KMS-11 (cell line): ENCODE results near the gene EID2B.
A peak's percentile ranks its signal among the peaks of the same experiment; 100 is the strongest.

Source experiments
- H2AFZ ChIP-seq: fragments of 200-600 bp; sonication (generic); 2 replicates; pipeline ENCODE4 v1.6.1; 2016; ENCODE audit warnings: antibody characterized with exemption, mixed run types, low read depth
- H3K27ac ChIP-seq: fragments of 200-600 bp; sonication (generic); 2 replicates; pipeline ENCODE4 v1.6.1; 2016; ENCODE audit warnings: mild to moderate bottlenecking, mixed run types
- H3K27me3 ChIP-seq: fragments of 200-600 bp; sonication (generic); 2 replicates; pipeline ENCODE4 v1.6.1; 2017; ENCODE audit warnings: mild to moderate bottlenecking, low read depth, mixed run types, moderate library complexity; ENCODE audit not compliant: insufficient read depth
- H3K36me3 ChIP-seq: fragments of 200-600 bp; sonication (generic); 2 replicates; pipeline ENCODE4 v1.6.1; 2017; ENCODE audit warnings: mild to moderate bottlenecking, mixed run types; ENCODE audit not compliant: insufficient read depth
- H3K4me1 ChIP-seq: fragments of 200-600 bp; sonication (generic); 2 replicates; pipeline ENCODE4 v1.6.1; 2016; ENCODE audit warnings: mild to moderate bottlenecking, low read depth, mixed run types; ENCODE audit not compliant: poor library complexity, severe bottlenecking
- H3K4me2 ChIP-seq: fragments of 200-600 bp; sonication (generic); 2 replicates; pipeline ENCODE4 v1.7.0; 2016; ENCODE audit warnings: mild to moderate bottlenecking, mixed run types
- H3K4me3 ChIP-seq: fragments of 200-600 bp; sonication (generic); IDR thresholded peaks from 2 replicates; pipeline ENCODE4 v1.6.1; 2017; ENCODE audit warnings: low read depth, low read length, mixed read lengths; ENCODE audit not compliant: insufficient read depth
- H3K79me2 ChIP-seq: fragments of 200-600 bp; sonication (generic); 2 replicates; pipeline ENCODE4 v1.6.1; 2016; ENCODE audit warnings: low read depth, mixed run types; ENCODE audit not compliant: insufficient read depth
- H3K9ac ChIP-seq: fragments of 200-600 bp; sonication (generic); 2 replicates; pipeline ENCODE4 v1.6.1; 2016; ENCODE audit warnings: mild to moderate bottlenecking, mixed run types
- H4K20me1 ChIP-seq: fragments of 200-600 bp; sonication (generic); 2 replicates; pipeline ENCODE4 v1.6.1; 2016; ENCODE audit warnings: mild to moderate bottlenecking, mixed run types; ENCODE audit not compliant: insufficient read depth
- TF ChIP-seq, protein P1 (sequence below): fragments of 200-600 bp; sonication (generic); conservative IDR thresholded peaks from 2 replicates; pipeline ENCODE4 v1.6.1; 2017; ENCODE audit warnings: low read depth, mild to moderate bottlenecking, antibody characterized with exemption, low read length, moderate library complexity, mixed read lengths

EID2B gene

DNA sequence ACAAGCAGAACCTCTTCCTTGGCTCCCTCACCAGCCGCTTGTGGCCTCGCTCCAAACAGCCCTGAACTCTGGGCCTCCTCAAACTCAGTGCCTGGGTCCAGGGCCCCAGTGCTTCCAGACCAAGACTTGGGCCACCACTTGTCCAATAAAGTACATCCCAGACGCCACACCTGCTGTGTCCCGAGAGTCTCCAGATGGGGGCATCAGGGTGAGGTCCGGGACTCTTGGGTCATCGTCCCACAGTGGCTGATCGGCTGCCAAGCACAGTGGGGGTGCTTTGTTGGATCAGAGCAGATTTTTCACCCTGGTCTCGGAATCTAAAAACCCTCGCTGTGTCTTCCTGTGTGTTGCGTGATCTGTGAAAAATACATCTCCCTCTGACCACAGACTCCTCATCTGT, 42.9 kb downstream of the EID2B start:
- TF ChIP-seq, protein P1, sequence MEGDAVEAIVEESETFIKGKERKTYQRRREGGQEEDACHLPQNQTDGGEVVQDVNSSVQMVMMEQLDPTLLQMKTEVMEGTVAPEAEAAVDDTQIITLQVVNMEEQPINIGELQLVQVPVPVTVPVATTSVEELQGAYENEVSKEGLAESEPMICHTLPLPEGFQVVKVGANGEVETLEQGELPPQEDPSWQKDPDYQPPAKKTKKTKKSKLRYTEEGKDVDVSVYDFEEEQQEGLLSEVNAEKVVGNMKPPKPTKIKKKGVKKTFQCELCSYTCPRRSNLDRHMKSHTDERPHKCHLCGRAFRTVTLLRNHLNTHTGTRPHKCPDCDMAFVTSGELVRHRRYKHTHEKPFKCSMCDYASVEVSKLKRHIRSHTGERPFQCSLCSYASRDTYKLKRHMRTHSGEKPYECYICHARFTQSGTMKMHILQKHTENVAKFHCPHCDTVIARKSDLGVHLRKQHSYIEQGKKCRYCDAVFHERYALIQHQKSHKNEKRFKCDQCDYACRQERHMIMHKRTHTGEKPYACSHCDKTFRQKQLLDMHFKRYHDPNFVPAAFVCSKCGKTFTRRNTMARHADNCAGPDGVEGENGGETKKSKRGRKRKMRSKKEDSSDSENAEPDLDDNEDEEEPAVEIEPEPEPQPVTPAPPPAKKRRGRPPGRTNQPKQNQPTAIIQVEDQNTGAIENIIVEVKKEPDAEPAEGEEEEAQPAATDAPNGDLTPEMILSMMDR: no peak
- Histone ChIP-seq H3K27me3 (no peaks in the 10 kb centered on the region), H3K4me1 (no peaks in the 10 kb centered on the region), H4K20me1 (no peaks in the 10 kb centered on the region), H2AFZ (no peak overlapping the region), H3K79me2 (no peaks in the 10 kb centered on the region), H3K4me2 (no peak overlapping the region), H3K4me3 (no peak overlapping the region), H3K27ac (no peak overlapping the region), H3K36me3 (no peaks in the 10 kb centered on the region; the same call in 1 of the 2 replicates), H3K9ac (no peak overlapping the region)

DNA sequence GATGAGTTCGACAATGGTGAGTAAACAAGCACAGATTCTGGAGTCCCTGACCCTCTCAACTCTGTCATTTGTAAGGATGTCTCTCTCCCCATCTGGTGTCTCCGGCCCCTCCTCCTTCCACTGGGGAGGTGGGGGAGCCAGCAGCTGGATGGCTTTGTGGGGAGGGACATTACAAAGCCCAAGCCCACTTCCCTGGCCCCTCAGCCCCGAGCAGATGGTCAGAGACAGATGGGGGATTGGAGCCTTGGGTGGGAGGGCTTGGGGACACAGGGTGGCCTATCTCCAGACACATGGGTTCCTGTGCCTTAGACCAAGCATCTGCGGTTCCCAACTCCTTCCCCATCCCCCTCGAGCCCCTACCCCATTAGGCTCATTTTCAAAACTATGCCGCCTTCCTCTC, 49.5 kb downstream of the EID2B start:
- Histone ChIP-seq H3K4me2 (no peak overlapping the region), H3K79me2 (peaks cover 30% of the 10 kb centered on the region), H3K9ac (no peak overlapping the region), H4K20me1 (no peaks in the 10 kb centered on the region), H3K4me3 (no peak overlapping the region), H3K27ac (no peak overlapping the region), H3K4me1 (peaks cover 13% of the 10 kb centered on the region), H3K36me3 (peaks cover 10% of the 10 kb centered on the region; the same call in 1 of the 2 replicates), H2AFZ (no peak overlapping the region), H3K27me3 (no peaks in the 10 kb centered on the region)
- TF ChIP-seq, protein P1: no peak

DNA sequence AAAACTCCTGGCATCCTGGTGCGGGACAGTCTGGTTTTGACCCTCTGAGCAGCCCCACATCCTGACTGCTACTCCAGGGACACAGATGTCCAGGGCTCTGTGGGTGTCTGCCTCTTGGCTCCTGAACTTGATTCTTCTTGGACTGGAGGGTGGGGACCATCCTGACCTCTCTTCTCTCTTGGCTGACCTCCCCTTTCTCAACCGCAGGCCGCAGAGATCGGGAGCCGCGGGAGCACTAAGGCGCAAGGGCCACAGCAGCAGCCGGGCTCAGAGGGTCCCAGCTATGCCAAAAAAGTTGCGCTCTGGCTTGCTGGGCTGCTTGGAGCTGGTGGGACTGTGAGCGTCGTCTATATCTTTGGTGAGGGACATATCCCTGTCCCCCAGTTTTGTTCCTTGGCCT, 51.0 kb downstream of the EID2B start:
- peaks cover 30% of the 10 kb centered on the region for H3K79me2 ChIP-seq
- H2AFZ ChIP-seq: no peak overlapping the region
- peak overlapping the region; percentile 94; the same call in 1 of the 2 replicates for H3K9ac ChIP-seq
- peak overlapping the region; percentile 79 for H3K4me2 ChIP-seq
- no peaks in the 10 kb centered on the region for H4K20me1 ChIP-seq
- no peak overlapping the region; the same call in 1 of the 2 replicates for H3K27ac ChIP-seq
- H3K4me3 ChIP-seq: no peak overlapping the region
- H3K27me3 ChIP-seq: no peaks in the 10 kb centered on the region
- TF ChIP-seq, protein P1: no peak
- H3K4me1 ChIP-seq: peaks cover 13% of the 10 kb centered on the region
- H3K36me3 ChIP-seq: peaks cover 10% of the 10 kb centered on the region; the same call in 1 of the 2 replicates

DNA sequence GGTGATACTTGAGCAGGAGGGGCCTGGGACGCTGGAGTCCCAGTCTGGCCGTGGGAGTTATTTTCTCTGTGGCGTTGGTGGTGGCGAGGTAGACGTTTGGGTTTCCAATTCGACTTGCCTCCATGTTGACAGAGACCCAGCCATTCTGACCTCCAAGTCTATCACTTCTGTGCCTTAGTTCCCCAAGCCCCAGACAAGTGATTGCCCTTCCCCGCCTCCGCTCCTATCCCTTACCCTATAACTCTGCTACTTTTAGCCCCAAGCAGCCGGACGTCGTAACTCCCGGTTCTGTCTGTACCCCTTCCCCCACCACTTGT, 51.5 kb downstream of the EID2B start:
- Histone ChIP-seq H3K27ac (peak overlapping the region; percentile 64), H2AFZ (peak overlapping the region; percentile 86), H3K27me3 (no peaks in the 10 kb centered on the region), H3K79me2 (peaks cover 30% of the 10 kb centered on the region), H3K4me2 (peak overlapping the region; percentile 79), H4K20me1 (no peaks in the 10 kb centered on the region), H3K9ac (peak overlapping the region; percentile 94), H3K4me1 (peaks cover 13% of the 10 kb centered on the region), H3K4me3 (no peak overlapping the region), H3K36me3 (peaks cover 10% of the 10 kb centered on the region; the same call in 1 of the 2 replicates)
- TF ChIP-seq, protein P1: no peak
